ENCODE measurements around the gene RPS29.
"Not testable (repeated sequence)": the region's sequence is repeated elsewhere in the genome, so short reads cannot be mapped to it uniquely, and the experiment has no call there.

The RPS29 gene

DNA sequence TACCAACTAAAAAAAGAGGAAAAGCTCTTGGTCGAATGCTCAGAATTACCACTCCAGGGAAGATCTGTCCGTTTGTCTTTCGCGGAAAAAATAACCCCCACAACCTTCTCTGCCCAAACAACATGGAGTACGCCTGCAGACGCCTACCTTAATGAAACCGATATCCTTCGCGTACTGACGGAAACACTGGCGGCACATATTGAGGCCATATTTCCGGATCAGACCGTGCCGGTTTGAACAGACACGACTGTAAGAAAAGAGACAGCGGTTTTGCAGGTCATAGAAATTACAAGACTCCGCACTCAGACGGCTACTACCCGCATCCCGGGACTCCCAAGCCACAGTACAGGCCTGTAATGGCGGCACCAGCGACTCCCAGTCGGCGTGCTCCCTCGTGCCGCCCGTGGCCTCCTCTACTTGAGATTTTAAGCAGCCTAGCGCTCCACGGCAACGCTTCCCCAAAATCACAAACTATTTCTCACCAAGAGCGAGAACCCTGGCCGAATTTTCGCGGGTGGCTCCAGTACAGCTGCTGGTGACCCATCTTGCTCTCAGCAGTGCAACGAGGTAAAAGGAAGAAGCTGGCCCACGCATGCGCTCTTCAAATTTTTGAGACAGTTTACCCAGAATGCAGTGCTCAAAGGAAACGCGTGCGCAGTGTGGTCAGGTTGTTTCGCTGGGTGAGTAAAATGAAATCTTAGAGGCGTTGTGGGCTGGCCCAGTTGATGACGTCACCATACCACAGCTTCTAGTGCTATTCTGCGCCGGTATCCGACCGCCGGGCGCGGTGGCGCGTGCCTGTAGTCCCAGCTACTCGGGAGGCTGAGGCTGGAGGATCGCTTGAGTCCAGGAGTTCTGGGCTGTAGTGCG, at the start of gene RPS29:
RPS29 (minus strand) TSS at position 578 of the 870 bp plus-strand sequence; CDS start at position 544, 34 bp downstream.
- peak; percentile 92 for DNase-seq (ENCODE audit: low spot score)

DNA sequence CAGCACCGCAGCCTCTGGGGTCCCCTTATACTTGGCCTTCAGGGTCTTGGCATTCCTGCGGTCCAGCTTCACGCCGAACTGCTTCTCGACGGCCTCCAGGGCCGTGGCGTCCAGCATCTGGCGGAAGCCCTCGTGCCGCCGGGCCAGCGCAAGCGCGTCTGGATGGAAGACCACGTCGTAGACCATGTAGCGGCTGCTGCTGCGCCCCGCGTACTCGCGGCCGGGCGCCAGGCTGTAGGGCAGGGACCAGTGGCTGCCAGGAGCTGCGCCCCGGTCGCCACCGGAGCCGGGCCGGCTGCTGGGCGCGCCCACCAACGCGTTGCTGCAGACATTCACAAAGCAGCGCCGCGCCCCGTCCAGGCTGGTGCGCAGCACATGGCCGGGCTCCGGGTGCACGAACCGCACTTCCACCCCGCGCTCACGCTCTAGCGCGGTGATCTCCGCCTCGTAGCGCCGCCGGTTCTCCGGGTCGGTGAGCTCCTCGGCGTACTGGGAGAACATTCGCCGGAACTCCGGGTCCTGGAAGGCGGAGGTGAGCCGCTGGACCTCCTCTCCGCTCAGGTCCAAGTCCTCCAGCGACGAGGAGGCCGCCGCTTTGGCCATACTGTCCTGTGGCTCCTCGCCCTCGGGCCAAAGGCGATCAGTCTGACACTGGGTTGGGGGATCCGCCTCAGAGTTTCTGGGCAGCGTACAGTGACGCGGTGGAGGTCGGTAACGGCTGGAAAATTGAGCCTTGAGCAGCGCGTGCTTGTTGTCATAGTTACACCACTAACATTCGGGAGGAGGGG, 48.6 kb upstream of the RPS29 start, which contains the start of gene DNAAF2:
DNAAF2 (minus strand) TSS at position 698 of the 788 bp plus-strand sequence; CDS start at position 603, 95 bp downstream.
- DNase-seq (ENCODE audit: low spot score): peak; percentile 52

DNA sequence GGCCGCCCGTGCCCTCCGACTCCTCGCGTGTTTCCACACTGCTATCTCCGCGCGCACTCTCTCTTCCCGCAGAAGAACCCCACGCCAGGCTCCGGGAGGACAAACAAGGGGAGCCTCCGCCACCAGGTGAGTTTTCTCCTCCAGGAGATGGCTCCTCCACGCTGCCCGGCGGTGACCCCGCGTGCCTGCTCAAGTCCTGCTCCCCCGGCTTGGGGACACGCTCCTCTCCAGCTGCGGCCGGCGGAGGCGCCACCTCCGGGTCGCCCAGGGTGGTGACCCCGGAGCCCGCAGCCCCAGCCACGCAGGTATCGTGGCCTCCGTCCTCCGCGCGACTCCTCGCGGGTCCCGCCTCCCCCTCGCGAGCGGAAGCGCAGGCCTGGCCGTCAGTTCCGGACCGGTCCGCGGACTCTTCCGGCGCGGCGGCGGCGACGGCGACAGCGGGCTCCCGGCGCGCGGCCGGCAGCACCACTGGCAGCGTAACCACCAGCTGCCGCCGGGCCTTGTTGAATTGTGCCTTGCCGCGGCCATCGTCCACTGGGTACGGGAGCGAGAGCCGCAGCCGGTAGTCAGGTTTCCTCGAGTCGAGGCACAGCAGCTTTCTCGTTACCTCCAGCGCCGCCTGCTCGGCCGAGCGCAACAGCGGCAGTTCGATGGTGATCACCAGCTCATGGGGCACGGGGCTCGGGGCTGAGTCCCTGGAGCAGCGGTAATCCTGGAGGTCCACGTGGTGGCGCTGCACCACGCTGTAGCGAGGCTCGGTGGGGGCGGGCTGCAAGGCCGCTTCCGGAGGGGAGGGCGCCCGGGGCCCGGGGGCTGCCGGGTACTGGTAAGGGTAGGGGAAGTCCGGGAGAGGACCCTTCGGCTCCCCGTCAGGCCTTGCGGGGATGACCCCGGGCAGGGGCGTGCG, 47.7 kb upstream of the RPS29 start:
- DNase-seq (ENCODE audit: low spot score): peak; percentile 93

GRCh38 chr14:49623941-49624839, 38.0 kb upstream of the RPS29 start:
- DNase-seq (ENCODE audit: low spot score): no peak

GRCh38 chr14:49623387-49623786, 37.2 kb upstream of the RPS29 start:
- no peak for DNase-seq (ENCODE audit: low spot score)

DNA sequence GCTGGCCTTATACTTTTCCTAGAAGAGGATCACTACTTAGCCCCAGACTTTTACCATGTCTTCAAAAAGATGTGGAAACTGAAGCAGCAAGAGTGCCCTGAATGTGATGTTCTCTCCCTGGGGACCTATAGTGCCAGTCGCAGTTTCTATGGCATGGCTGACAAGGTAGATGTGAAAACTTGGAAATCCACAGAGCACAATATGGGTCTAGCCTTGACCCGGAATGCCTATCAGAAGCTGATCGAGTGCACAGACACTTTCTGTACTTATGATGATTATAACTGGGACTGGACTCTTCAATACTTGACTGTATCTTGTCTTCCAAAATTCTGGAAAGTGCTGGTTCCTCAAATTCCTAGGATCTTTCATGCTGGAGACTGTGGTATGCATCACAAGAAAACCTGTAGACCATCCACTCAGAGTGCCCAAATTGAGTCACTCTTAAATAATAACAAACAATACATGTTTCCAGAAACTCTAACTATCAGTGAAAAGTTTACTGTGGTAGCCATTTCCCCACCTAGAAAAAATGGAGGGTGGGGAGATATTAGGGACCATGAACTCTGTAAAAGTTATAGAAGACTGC, 35.9 kb upstream of the RPS29 start:
- DNase-seq (ENCODE audit: low spot score): no peak

DNA sequence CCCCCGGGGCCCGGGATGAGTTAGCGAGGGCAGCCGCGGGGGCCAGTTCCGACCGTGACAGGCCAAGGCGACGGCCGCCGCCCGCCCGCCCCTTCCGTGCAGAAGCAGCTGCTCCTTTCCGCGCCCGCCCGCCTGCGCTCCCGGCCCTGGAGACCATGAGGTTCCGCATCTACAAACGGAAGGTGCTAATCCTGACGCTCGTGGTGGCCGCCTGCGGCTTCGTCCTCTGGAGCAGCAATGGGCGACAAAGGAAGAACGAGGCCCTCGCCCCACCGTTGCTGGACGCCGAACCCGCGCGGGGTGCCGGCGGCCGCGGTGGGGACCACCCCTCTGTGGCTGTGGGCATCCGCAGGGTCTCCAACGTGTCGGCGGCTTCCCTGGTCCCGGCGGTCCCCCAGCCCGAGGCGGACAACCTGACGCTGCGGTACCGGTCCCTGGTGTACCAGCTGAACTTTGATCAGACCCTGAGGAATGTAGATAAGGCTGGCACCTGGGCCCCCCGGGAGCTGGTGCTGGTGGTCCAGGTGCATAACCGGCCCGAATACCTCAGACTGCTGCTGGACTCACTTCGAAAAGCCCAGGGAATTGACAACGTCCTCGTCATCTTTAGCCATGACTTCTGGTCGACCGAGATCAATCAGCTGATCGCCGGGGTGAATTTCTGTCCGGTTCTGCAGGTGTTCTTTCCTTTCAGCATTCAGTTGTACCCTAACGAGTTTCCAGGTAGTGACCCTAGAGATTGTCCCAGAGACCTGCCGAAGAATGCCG, 35.1 kb upstream of the RPS29 start:
- no peak for DNase-seq (ENCODE audit: low spot score)

DNA sequence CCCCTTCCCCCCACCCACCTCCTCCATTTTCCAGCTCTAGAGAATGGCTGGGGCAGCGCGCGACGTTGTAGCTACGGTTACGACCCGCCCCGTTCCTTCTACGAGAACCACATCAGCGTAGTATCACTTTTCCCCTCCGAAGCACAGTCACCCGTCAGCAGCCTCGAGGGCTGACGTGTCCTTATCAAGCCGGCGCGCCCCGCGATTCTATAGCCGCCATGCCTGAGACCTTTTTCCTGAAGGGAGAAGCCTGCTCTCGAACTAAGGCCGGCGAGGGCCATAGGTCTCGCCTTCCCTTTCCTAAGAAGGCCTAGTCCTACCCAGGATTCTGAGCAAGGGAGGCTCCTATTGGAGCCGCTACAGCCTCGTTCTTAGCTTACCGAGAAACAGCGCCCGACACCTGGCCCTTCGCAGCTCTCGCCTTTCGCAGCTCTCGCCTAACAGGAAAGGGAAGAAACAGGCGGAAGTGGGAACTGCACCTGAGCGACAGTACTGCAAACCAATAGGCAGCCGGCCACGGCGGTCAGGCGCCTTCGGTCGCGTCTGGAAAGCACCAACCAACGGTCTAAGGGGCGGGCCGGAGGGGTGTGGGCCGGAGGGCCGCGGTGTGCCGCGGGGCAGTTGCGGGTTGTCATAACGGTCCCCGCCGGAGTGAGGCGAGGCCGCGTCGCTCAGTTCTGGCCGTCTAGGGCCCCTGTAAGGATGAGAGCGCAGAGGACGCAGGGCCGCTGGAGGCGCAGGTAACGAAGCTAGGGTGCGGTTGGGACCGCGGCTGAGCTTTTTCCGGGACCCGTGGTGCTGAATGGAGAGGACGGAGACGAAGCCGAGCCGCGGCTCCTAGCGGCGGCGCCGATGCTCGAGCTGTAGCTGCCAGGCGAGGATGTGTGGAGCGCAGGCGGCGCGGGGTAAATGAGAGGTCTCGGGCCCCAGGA, 34.3 kb upstream of the RPS29 start, which contains the start of the genes MGAT2 and RPL36AL:
MGAT2 (plus strand) TSS at position 618 of the 932 bp plus-strand sequence. CDS start 470 bp downstream, outside the sequence.
RPL36AL (minus strand) TSS at position 445 of the 932 bp plus-strand sequence. CDS start 1,522 bp downstream, outside the sequence.
- DNase-seq (ENCODE audit: low spot score): peak; percentile 98

GRCh38 chr14:49619730-49620129, 33.5 kb upstream of the RPS29 start:
- DNase-seq (ENCODE audit: low spot score): no peak

DNA sequence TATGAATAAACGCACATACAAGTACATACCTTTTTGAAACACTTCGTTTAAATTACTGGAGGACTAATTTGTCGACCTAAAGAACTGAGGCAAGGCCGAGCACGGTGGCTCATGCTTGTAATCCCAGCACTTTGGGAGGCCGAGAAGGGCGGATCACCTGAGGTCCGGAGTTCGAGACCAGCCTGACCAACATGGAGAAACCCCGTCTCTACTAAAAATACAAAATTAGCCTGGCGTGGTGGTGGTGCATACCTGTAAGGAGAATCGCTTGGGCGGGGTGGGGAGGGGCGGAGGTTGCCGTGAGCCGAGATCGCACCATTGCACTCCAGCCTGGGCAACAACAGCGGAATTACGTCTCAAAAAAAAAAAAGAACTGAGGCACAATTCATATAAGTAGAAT, 33.1 kb upstream of the RPS29 start:
- DNase-seq (ENCODE audit: low spot score): not testable (repeated sequence)

GRCh38 chr14:49617852-49618519, 31.8 kb upstream of the RPS29 start:
- no peak for DNase-seq (ENCODE audit: low spot score)

- DNase-seq (ENCODE audit: low spot score): no peak
These were observed 29.6 kb upstream of the RPS29 start for GRCh38 chr14:49615776-49616175.

GRCh38 chr14:49614196-49614595, 28.0 kb upstream of the RPS29 start:
- no peak for DNase-seq (ENCODE audit: low spot score)

DNA sequence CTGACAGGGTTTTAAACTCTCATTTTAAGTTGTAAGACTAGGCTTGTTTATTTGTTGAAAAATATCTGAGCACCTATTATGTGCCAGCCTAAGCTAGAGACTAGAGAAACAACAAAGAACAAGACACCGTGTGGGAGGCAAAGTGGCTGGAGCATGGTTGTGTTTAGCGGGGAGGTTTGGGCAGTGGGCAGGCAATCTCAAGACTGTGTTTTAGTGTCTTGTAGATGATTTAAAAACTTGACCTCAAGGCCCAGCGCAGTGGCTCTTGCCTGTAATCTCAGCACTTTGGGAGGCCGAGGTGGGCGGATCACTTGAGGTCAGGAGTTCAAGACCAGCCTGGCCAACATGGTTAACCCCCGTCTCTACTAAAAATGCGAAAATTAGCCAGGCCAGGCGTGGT, 26.5 kb upstream of the RPS29 start:
- DNase-seq (ENCODE audit: low spot score): no peak

DNA sequence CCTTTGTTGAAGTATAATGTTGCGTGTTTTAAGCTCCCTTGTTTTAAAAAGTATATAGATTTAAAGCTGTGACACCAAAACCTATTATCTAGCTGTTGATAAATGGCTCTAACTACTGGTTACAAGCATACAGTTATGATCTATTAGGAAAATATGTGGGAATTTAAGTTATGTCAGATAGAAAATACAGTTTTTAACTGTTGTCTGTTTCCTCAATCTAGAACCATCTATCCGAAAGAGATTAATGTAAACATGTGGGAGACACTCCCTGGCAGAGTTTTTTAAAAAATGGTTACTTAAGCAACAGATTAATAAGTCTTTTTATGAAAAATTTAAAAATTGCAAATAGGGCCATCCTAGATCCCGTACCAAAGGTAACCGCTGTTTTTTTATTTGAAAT, 26.1 kb upstream of the RPS29 start:
- no peak for DNase-seq (ENCODE audit: low spot score)

- DNase-seq (ENCODE audit: low spot score): no peak
These were observed 21.4 kb upstream of the RPS29 start for GRCh38 chr14:49607583-49607982.

- DNase-seq (ENCODE audit: low spot score): peak; percentile 73
These were observed 12.5 kb upstream of the RPS29 start, which contains the start of gene LRR1 for GRCh38 chr14:49598485-49599300. TSS of gene LRR1 (plus strand) at chr14:49598940. CDS start at chr14:49599021, 81 bp downstream.

All from iPS-NIHi11 (cell line).